GM12801 (cell line): Measurements from ENCODE around the gene NMUR2.

ENCODE experiments used
- CTCF ChIP-seq: IDR thresholded peaks from one replicate; pipeline ENCODE4 v1.5.1; 2011; ENCODE audit warnings: control low read depth; ENCODE audit not compliant: insufficient read length; ENCODE audit errors: extremely low read depth

The NMUR2 gene

GRCh38 chr5:152356506-152356905 is 48.6 kb downstream of the NMUR2 start:
- no peak for TF ChIP-seq CTCF

- TF ChIP-seq CTCF, result no peak
Observed at GRCh38 chr5:152355061-152355460, 50.0 kb downstream of the NMUR2 start.

- no peak for TF ChIP-seq CTCF
Observed at GRCh38 chr5:152353001-152353400, 52.1 kb downstream of the NMUR2 start.

GRCh38 chr5:152349683-152350526 is 55.2 kb downstream of the NMUR2 start:
- no peak for TF ChIP-seq CTCF
